Ishikawa (cell line): ENCODE measurements around the gene EXT2.

Experiments used
- CEBPB ChIP-seq: IDR thresholded peaks from 2 replicates; pipeline ENCODE4 v1.6.1; 2012
- CREB1 ChIP-seq: IDR thresholded peaks from 2 replicates; pipeline ENCODE4 v1.6.1; 2012; ENCODE audit warnings: low read depth
- EGR1 ChIP-seq: IDR thresholded peaks from 2 replicates; pipeline ENCODE4 v1.6.1; 2012
- EP300 ChIP-seq: IDR thresholded peaks from 2 replicates; pipeline ENCODE4 v1.6.1; 2012; ENCODE audit warnings: borderline replicate concordance
- FOXM1 ChIP-seq: IDR thresholded peaks from 2 replicates; pipeline ENCODE4 v1.6.1; 2012; ENCODE audit warnings: low read depth, borderline replicate concordance
- MAX ChIP-seq: IDR thresholded peaks from 2 replicates; pipeline ENCODE4 v1.6.1; 2012
- NFIC ChIP-seq: IDR thresholded peaks from 2 replicates; pipeline ENCODE4 v1.6.1; 2012
- RAD21 ChIP-seq: IDR thresholded peaks from 2 replicates; pipeline ENCODE4 v1.6.1; 2012; ENCODE audit warnings: low read depth
- REST ChIP-seq: IDR thresholded peaks from 2 replicates; pipeline ENCODE4 v1.6.1; 2012; ENCODE audit warnings: low read depth, mild to moderate bottlenecking
- TAF1 ChIP-seq: IDR thresholded peaks from 2 replicates; pipeline ENCODE4 v1.6.1; 2012; ENCODE audit warnings: low read depth, mild to moderate bottlenecking
- TCF12 ChIP-seq: IDR thresholded peaks from 2 replicates; pipeline ENCODE4 v1.6.1; 2012; ENCODE audit warnings: low read depth
- TEAD4 ChIP-seq: IDR thresholded peaks from 2 replicates; pipeline ENCODE4 v1.6.1; 2012
- USF1 ChIP-seq: IDR thresholded peaks from 2 replicates; pipeline ENCODE4 v1.6.1; 2012
- YY1 ChIP-seq: IDR thresholded peaks from 2 replicates; pipeline ENCODE4 v1.6.1; 2012; ENCODE audit warnings: low read depth
- ZBTB7A ChIP-seq: IDR thresholded peaks from 2 replicates; pipeline ENCODE4 v1.6.1; 2012; ENCODE audit warnings: low read depth

EXT2 gene

GRCh38 chr11:44264438-44264749 lies 168.9 kb downstream of the EXT2 start:
- TF ChIP-seq EP300: no peak
- no peak for TF ChIP-seq NFIC
- no peak for TF ChIP-seq CREB1
- TF ChIP-seq MAX: no peak
- TF ChIP-seq YY1: no peak
- no peak for TF ChIP-seq ZBTB7A
- TF ChIP-seq TEAD4: no peak

- TF ChIP-seq ZBTB7A (no peak), NFIC (no peak), TEAD4 (no peak), TAF1 (no peak), CREB1 (no peak), FOXM1 (no peak), RAD21 (no peak), REST (no peak), MAX (no peak), EP300 (no peak), TCF12 (no peak), USF1 (no peak)
Observed at GRCh38 chr11:44264761-44265160, 169.3 kb downstream of the EXT2 start.

- TF ChIP-seq TAF1: no peak
- no peak for TF ChIP-seq YY1
- no peak for TF ChIP-seq RAD21
- TF ChIP-seq CREB1: no peak
- TF ChIP-seq MAX: no peak
- no peak for TF ChIP-seq EGR1
- TF ChIP-seq ZBTB7A: no peak
- TF ChIP-seq EP300: no peak
- no peak for TF ChIP-seq CEBPB
- no peak for TF ChIP-seq FOXM1
- no peak for TF ChIP-seq REST
- TF ChIP-seq USF1: no peak
- TF ChIP-seq NFIC: no peak
- TF ChIP-seq TCF12: no peak
- no peak for TF ChIP-seq TEAD4
Observed at GRCh38 chr11:44266056-44266780, 170.7 kb downstream of the EXT2 start.

- no peak for TF ChIP-seq ZBTB7A
- no peak for TF ChIP-seq RAD21
- TF ChIP-seq TEAD4: no peak
- TF ChIP-seq CREB1: no peak
- no peak for TF ChIP-seq NFIC
- no peak for TF ChIP-seq YY1
- TF ChIP-seq CEBPB: no peak
- TF ChIP-seq TCF12: no peak
- no peak for TF ChIP-seq EP300
- TF ChIP-seq MAX: no peak
- no peak for TF ChIP-seq EGR1
- no peak for TF ChIP-seq USF1
Observed at GRCh38 chr11:44267006-44267749, 171.7 kb downstream of the EXT2 start.
